Calu3 (cell line): ENCODE measurements around the gene NHLRC4. TPM values are rescaled to one million over a fixed set of nuclear protein-coding genes. Genes with fewer than 3 reads are reported as not detected.

ENCODE experiments used
- BruUV-seq: library from RNA; stranded (reverse); fragments of 400-500 nt; replicated peaks from 2 replicates; lab custom pipeline; 2021; lab: Mats Ljungman, UMichigan
- CTCF ChIA-PET: fragments of 300-600 bp; sonication (Branson Sonifier 250); formaldehyde crosslinking; loops from one replicate; lab custom pipeline; 2022; ENCODE audit warnings: antibody characterized with exemption; lab: Charles Lee
- DNase-seq: peaks from one replicate; pipeline ENCODE4 v3.0.0; 2022
- H3K27ac Mint-ChIP-seq: one replicate; pipeline ENCODE4 v1.8.0; 2022; ENCODE audit warnings: mixed read lengths; ENCODE audit not compliant: unreplicated experiment
- H3K27me3 Mint-ChIP-seq: one replicate; pipeline ENCODE4 v1.8.0; 2022; ENCODE audit warnings: mixed read lengths; ENCODE audit not compliant: unreplicated experiment
- H3K36me3 Mint-ChIP-seq: one replicate; pipeline ENCODE4 v1.8.0; 2022; ENCODE audit warnings: mild to moderate bottlenecking, moderate library complexity, mixed read lengths; ENCODE audit not compliant: insufficient read depth, unreplicated experiment
- H3K4me1 Mint-ChIP-seq: one replicate; pipeline ENCODE4 v1.8.0; 2022; ENCODE audit warnings: mild to moderate bottlenecking, low read depth, mixed read lengths; ENCODE audit not compliant: unreplicated experiment
- H3K4me3 Mint-ChIP-seq: one replicate; pipeline ENCODE4 v1.8.0; 2022; ENCODE audit warnings: mild to moderate bottlenecking, low read depth, moderate library complexity, mixed read lengths; ENCODE audit not compliant: unreplicated experiment
- H3K9me3 Mint-ChIP-seq: one replicate; pipeline ENCODE4 v1.8.0; 2022; ENCODE audit warnings: low read depth, mixed read lengths; ENCODE audit not compliant: unreplicated experiment
- CTCF ChIP-seq: fragments of 200-600 bp; IDR thresholded peaks from one replicate; pipeline ENCODE4 v1.8.0; 2022; ENCODE audit warnings: antibody characterized with exemption; ENCODE audit not compliant: unreplicated experiment
- intact Hi-C: fragments of 100-400 bp; cut with micrococcal nuclease; formaldehyde crosslinking; loops from one replicate; pipeline ENCODE4 v1.10.0; 2022; ENCODE audit not compliant: unreplicated experiment
- total RNA-seq: library from RNA; stranded (reverse); gene quantifications from 2 replicates; pipeline ENCODE4 v1.2.3, GENCODE V29; 2022

Gene NHLRC4
- total RNA-seq, 1 experiment from 2014 or later = not detected

DNA sequence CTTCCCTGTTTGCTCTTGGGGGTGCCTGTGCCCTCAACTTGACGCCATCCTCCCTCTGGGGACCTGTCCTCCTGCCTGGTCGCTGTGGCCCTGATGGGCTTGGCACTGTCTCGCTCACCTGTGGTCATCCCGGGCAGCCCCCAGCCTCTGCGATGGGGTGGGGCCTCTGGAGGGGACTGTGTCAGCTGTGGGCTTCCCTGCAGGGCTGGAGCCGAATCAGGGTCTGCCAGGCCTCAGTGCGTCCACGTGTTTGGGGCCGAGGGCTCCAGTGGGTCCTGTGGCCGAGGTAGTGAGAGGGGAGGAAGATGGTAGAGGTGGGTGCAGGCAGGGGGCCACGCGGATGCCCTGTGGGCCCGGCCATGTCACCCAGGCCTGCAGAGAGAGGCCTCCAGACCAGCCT lies 11.0 kb downstream of the NHLRC4 start:
- CTCF ChIA-PET = no interaction called here
- BruUV-seq = no TSS peak
- no peaks in the 10 kb centered on the region for H3K9me3 Mint-ChIP-seq
- H3K4me1 Mint-ChIP-seq = no peaks in the 10 kb centered on the region
- no peak overlapping the region for H3K4me3 Mint-ChIP-seq
- no peak for DNase-seq
- TF ChIP-seq CTCF = no peak
- H3K27me3 Mint-ChIP-seq = no peaks in the 10 kb centered on the region
- intact Hi-C loops = no loop called here
- peaks cover 37% of the 10 kb centered on the region for H3K36me3 Mint-ChIP-seq
- H3K27ac Mint-ChIP-seq = no peak overlapping the region

DNA sequence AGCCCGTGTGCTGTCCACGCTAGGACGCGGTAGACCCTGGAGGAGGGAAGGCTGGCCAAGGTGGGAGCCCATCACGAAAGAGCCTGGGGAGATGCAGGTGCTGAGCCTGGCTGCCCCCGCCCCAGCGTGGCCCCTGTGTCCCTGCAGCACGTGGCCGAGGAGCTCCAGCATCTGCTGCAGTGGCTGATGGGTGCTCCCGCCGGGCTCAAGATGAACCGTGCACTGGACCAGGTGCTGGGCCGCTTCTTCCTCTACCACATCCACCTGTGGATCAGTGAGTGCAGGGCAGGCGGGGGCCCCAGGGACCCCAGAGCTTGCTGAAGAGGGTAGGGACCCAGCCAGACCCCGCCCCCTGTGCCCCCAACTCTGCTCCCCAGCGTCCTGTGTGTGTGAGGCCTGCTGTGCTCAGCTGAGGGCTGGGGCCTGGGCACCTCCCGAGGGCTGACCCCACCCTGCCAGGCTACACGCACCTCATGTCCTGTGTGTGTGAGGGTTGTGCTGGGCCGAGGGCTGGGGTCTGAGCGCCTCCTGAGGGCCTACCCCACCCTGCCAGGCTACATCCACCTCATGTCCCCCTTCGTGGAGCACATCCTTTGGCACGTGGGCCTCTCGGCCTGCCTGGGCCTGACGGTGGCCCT lies 11.5 kb downstream of the NHLRC4 start:
- DNase-seq = no peak
- CTCF ChIA-PET = no interaction called here
- TF ChIP-seq CTCF = no peak
- H3K4me3 Mint-ChIP-seq = no peak overlapping the region
- intact Hi-C loops = no loop called here
- no peaks in the 10 kb centered on the region for H3K9me3 Mint-ChIP-seq
- no peak overlapping the region for H3K27ac Mint-ChIP-seq
- BruUV-seq = no TSS peak
- H3K36me3 Mint-ChIP-seq = peaks cover 41% of the 10 kb centered on the region
- H3K27me3 Mint-ChIP-seq = no peaks in the 10 kb centered on the region
- no peaks in the 10 kb centered on the region for H3K4me1 Mint-ChIP-seq

DNA sequence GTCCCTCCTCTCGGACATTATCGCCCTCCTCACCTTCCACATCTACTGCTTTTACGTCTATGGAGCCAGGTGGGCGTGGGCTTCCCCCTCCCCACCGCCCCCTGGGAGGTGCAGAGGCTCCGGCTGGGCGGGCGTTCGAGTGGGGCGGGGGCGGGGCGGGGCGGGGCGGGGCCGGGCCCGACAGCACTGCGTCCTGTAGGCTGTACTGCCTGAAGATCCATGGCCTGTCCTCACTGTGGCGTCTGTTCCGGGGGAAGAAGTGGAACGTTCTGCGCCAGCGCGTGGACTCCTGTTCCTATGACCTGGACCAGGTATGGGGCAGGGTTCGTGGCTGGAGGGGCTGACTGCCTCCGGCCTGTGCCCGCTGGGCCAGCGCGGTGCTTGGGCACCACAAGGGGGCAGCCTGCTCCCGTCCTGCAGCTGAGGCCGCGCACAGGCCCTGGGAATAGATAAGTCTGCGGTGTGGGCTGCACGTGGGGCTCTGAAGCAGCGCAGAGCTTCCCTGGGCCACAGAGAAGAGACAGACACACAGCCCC lies 12.1 kb downstream of the NHLRC4 start:
- intact Hi-C loops = no loop called here
- peak; percentile 45 for TF ChIP-seq CTCF
- BruUV-seq = no TSS peak
- Mint-ChIP-seq H3K36me3 (peaks cover 47% of the 10 kb centered on the region), H3K9me3 (no peaks in the 10 kb centered on the region), H3K4me1 (no peaks in the 10 kb centered on the region), H3K27me3 (no peaks in the 10 kb centered on the region), H3K27ac (no peak overlapping the region), H3K4me3 (no peak overlapping the region)
- CTCF ChIA-PET = no interaction called here
- DNase-seq = no peak

GRCh38 chr16:580141-580945 lies 13.5 kb downstream of the NHLRC4 start:
- BruUV-seq = no TSS peak

More at GRCh38 chr16:580141-580945, 13.5 kb downstream of the NHLRC4 start:
- no peak for TF ChIP-seq CTCF
- peaks cover 2% of the 10 kb centered on the region for H3K4me1 Mint-ChIP-seq
- peaks cover 58% of the 10 kb centered on the region for H3K36me3 Mint-ChIP-seq
- H3K27ac Mint-ChIP-seq = no peak overlapping the region
- no peaks in the 10 kb centered on the region for H3K27me3 Mint-ChIP-seq
- no peak for DNase-seq
- H3K9me3 Mint-ChIP-seq = no peaks in the 10 kb centered on the region
- intact Hi-C loops = no loop called here
- no peak overlapping the region for H3K4me3 Mint-ChIP-seq
- CTCF ChIA-PET = no interaction called here
